ENCODE measurements around the gene SORCS3. TPM values are rescaled to one million over a fixed set of nuclear protein-coding genes. Genes with fewer than 3 reads are reported as not detected.

Gene SORCS3
- total RNA-seq, 2 donors from 2014 or later: 0.68 TPM; not detected in 1

DNA sequence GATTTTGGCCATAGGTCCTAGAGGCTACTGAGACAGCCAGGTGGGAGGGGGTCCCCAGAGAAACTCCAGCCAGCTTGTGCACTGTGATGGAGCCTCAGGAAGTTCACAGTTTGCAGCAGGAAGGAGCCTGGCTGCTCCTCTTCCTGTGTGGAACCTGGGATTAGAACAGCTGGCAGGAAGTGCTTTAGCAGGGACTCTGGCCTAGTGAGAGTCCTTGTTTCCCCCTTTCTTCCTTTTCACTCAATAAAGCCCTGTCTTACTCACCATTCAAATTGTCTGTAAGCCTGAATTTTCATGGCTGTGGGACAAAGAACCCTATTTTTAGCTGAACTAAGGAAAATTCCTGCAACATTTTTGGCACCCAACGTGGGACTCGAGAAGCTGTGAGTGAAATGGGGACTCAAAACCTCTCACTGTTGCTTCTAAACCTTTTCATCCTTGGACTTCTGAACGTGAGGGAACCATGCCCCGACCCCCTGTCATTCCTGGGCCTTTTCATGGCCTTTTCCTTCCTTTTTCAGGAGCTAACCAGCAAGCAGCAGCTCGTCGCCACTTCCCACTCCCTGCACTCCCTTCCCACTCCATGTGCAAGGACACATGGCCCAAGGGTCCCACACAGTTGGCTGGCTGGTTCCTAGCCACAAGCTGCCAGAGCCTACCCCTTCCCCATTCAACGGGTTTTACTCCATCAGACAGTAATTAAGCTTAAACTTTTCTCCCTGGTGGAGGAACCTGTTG, 32.8 kb upstream of the SORCS3 start:
- H3K4me1 Mint-ChIP-seq: no peaks in the 10 kb centered on the region
- peaks cover 37% of the 10 kb centered on the region for H3K9me3 ChIP-seq (ENCODE audit: control insufficient read depth, low read length)
- H3K9ac ChIP-seq (ENCODE audit: extremely low read depth, low read length, poor library complexity, severe bottlenecking): no peak overlapping the region

DNA sequence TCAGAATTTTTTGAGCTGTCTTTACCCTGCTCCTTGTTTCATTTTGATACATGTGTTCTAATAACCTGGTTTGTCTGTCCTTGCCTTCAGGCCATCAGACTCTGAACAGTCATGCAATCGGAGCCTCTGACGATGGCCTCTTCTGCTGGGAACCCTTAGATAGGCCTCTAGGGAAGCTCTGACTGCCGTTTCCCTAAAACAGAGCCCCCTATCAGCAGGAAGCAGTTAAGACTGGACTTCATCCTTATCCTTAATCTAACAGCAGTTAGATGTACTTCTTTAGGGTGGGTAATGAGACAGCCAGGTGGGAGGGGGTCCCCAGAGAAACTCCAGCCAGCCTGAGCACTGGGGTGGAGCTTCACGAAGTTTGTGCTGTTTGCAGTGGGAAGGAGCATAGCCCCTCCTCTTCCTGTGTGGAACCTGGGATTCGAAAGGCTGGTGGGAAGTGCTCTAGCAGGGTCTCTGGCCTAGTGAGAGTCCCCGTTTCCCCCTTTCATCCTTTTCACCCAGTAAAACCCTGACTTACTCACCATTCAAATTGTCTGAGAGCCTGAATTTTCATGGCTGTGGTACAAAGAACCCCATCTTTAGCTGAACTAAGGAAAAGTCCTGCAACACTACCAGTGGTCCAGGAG, 28.4 kb upstream of the SORCS3 start:
- no peaks in the 10 kb centered on the region for H3K36me3 ChIP-seq (ENCODE audit: control insufficient read depth, insufficient read depth, low read length)

More for the DNA sequence above, 32.8 kb upstream of the SORCS3 start:
- Histone ChIP-seq H3K27me3 (ENCODE audit: control insufficient read depth, insufficient read depth, low read length, poor library complexity, severe bottlenecking) (peaks cover 13% of the 10 kb centered on the region), H3K27ac (ENCODE audit: low read depth, low read length) (no peak overlapping the region), H3K4me3 (ENCODE audit: low read length) (no peak overlapping the region), H3K4me1 (ENCODE audit: control insufficient read depth, insufficient read depth, low read length) (no peaks in the 10 kb centered on the region), H3K36me3 (ENCODE audit: control insufficient read depth, insufficient read depth, low read length) (no peaks in the 10 kb centered on the region)
- WGBS, 2 experiments (ENCODE audit: insufficient coverage in 1 of 2, insufficient read length in 1 of 2): 85 to 86% methylated on average over 5 to 7 of the region's 7 CpGs
- H3K27me3 Mint-ChIP-seq (ENCODE audit: insufficient read depth): peaks cover 9% of the 10 kb centered on the region
- TF ChIP-seq, protein P1, sequence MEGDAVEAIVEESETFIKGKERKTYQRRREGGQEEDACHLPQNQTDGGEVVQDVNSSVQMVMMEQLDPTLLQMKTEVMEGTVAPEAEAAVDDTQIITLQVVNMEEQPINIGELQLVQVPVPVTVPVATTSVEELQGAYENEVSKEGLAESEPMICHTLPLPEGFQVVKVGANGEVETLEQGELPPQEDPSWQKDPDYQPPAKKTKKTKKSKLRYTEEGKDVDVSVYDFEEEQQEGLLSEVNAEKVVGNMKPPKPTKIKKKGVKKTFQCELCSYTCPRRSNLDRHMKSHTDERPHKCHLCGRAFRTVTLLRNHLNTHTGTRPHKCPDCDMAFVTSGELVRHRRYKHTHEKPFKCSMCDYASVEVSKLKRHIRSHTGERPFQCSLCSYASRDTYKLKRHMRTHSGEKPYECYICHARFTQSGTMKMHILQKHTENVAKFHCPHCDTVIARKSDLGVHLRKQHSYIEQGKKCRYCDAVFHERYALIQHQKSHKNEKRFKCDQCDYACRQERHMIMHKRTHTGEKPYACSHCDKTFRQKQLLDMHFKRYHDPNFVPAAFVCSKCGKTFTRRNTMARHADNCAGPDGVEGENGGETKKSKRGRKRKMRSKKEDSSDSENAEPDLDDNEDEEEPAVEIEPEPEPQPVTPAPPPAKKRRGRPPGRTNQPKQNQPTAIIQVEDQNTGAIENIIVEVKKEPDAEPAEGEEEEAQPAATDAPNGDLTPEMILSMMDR (conservative IDR thresholded peaks at IDR 0.05): no peak
- no peaks in the 10 kb centered on the region for H3K36me3 Mint-ChIP-seq (ENCODE audit: low read depth)
- no peak overlapping the region for H3K4me3 Mint-ChIP-seq
- H3K9me3 Mint-ChIP-seq: peaks cover 32% of the 10 kb centered on the region
- no peak for DNase-seq
- H3K27ac Mint-ChIP-seq: no peak overlapping the region

DNA sequence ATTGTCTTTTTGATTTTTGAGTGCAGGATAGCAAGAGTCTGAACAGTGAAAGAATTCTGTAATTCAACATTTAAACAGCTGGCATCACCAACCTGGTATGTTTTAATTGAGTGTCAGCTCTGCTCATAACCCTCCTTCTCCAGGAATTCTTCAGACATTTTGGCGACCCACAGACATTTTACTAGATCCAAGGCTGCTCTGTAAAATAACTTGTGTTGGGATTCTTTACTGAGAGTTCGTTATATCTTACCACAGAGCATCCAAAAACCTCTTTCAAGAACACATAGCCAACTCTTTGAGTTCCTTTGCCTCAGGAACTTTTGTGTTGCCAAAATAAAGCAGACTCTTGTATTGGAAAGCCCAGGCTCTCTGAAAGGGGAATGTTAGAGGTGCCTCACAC, 27.7 kb upstream of the SORCS3 start:
- Histone ChIP-seq H3K4me1 (ENCODE audit: control insufficient read depth, insufficient read depth, low read length) (no peaks in the 10 kb centered on the region), H3K9me3 (ENCODE audit: control insufficient read depth, low read length) (peaks cover 23% of the 10 kb centered on the region), H3K27ac (ENCODE audit: low read depth, low read length) (no peak overlapping the region), H3K4me3 (ENCODE audit: low read length) (no peak overlapping the region), H3K9ac (ENCODE audit: extremely low read depth, low read length, poor library complexity, severe bottlenecking) (no peak overlapping the region), H3K27me3 (ENCODE audit: control insufficient read depth, insufficient read depth, low read length, poor library complexity, severe bottlenecking) (no peaks in the 10 kb centered on the region), H3K36me3 (ENCODE audit: control insufficient read depth, insufficient read depth, low read length) (no peaks in the 10 kb centered on the region)
- Mint-ChIP-seq H3K36me3 (ENCODE audit: low read depth) (no peaks in the 10 kb centered on the region), H3K27ac (no peak overlapping the region), H3K4me1 (no peaks in the 10 kb centered on the region), H3K9me3 (peaks cover 23% of the 10 kb centered on the region), H3K27me3 (ENCODE audit: insufficient read depth) (peaks cover 4% of the 10 kb centered on the region), H3K4me3 (no peak overlapping the region)
- WGBS, 2 experiments (ENCODE audit: insufficient coverage in 1 of 2, insufficient read length in 1 of 2): 83 to 89% methylated on average over 1 to 2 of the region's 2 CpGs
- TF ChIP-seq, protein P1 (conservative IDR thresholded peaks at IDR 0.05): no peak
- DNase-seq: no peak

More for the DNA sequence above, 28.4 kb upstream of the SORCS3 start:
- Mint-ChIP-seq H3K4me1 (no peaks in the 10 kb centered on the region), H3K27ac (no peak overlapping the region), H3K27me3 (ENCODE audit: insufficient read depth) (peaks cover 2% of the 10 kb centered on the region), H3K4me3 (no peak overlapping the region), H3K36me3 (ENCODE audit: low read depth) (no peaks in the 10 kb centered on the region), H3K9me3 (peaks cover 30% of the 10 kb centered on the region)
- TF ChIP-seq, protein P1 (conservative IDR thresholded peaks at IDR 0.05): peak; percentile 43
- Histone ChIP-seq H3K27ac (ENCODE audit: low read depth, low read length) (no peak overlapping the region), H3K4me3 (ENCODE audit: low read length) (no peak overlapping the region), H3K4me1 (ENCODE audit: control insufficient read depth, insufficient read depth, low read length) (no peaks in the 10 kb centered on the region), H3K9me3 (ENCODE audit: control insufficient read depth, low read length) (peaks cover 30% of the 10 kb centered on the region), H3K27me3 (ENCODE audit: control insufficient read depth, insufficient read depth, low read length, poor library complexity, severe bottlenecking) (no peaks in the 10 kb centered on the region), H3K9ac (ENCODE audit: extremely low read depth, low read length, poor library complexity, severe bottlenecking) (no peak overlapping the region)
- 73 to 84% methylated on average over 3 to 6 of the region's 6 CpGs for WGBS, 2 experiments (ENCODE audit: insufficient coverage in 1 of 2, insufficient read length in 1 of 2)
- DNase-seq: no peak

All from endodermal cell (in vitro differentiated cells).